NCI-H345 treated with DMSO at 0.1 percent for 48 hours (cell line): ENCODE data around the gene PNLDC1.
"Not testable (repeated sequence)": the region's sequence is repeated elsewhere in the genome, so short reads cannot be mapped to it uniquely, and the experiment has no call there.

ENCODE experiments used
- DNase-seq: peaks from one replicate; lab custom pipeline; 2025; ENCODE audit not compliant: unreplicated experiment; lab: John Stamatoyannopoulos, UW

The PNLDC1 gene

GRCh38 chr6:159844737-159845645 is 44.9 kb downstream of the PNLDC1 start:
- DNase-seq: no peak

DNA sequence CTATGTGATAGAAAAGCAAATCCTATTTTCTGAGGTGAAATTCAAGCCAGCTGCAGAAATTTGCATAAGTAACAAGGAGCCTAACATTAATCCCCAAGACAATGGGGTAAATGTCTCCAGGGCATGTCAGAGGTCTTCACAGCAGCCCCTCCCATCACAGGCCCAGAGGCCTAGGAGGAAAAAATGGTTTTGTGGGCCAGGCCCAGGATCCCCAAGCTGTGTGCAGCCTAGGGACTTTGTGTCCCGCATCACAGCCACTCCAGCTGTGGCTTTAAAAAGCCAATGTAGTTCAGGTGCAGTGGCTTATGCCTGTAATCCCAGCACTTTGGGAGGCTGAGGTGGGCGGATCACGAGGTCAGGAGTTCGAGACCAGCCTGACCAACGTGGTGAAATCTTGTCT is 48.5 kb downstream of the PNLDC1 start:
- DNase-seq: not testable (repeated sequence)

DNA sequence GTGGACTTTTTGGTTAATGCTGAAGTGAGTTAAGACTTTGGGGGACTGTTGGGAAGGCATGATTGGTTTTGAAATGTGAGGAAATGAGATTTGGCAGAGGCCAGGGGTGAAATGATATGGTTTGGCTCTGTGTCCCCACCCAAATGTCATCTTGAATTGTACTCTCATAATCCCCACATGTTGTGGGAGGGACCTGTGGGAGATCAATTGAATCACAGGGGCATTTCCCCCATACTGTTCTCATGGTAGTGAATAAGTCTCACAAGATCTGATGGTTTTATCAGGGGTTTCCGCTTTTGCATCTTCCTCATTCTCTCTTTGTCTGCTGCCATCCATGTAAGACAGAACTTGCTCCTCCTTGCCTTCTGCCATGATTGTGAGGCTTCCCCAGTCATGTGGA is 49.8 kb downstream of the PNLDC1 start:
- DNase-seq: not testable (repeated sequence)

GRCh38 chr6:159852877-159853276 is 52.8 kb downstream of the PNLDC1 start:
- DNase-seq: no peak

- DNase-seq: no peak
Measured at GRCh38 chr6:159853754-159854153, 53.7 kb downstream of the PNLDC1 start.

DNA sequence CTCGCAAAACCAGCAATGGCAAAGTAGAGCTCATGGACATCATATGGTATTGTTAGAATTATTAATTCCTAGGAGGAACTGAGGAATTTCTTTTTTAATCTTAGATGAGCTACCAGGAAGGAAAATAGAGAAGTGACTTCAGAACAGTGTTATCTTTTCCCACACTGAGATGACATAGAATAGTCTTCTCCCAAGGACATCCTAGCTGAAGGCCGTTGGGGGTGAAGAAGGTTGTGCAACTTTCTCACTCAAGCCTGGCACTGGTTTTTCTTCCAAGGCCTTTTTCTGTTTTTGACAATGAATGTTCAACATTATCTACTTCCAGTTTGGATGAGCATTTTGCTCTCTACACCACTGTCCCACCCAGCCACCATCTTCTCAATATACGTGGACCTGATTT is 54.9 kb downstream of the PNLDC1 start:
- no peak for DNase-seq

- no peak for DNase-seq
Measured at GRCh38 chr6:159858259-159858658, 58.2 kb downstream of the PNLDC1 start.

GRCh38 chr6:159860482-159860881 is 60.4 kb downstream of the PNLDC1 start:
- DNase-seq: no peak

DNA sequence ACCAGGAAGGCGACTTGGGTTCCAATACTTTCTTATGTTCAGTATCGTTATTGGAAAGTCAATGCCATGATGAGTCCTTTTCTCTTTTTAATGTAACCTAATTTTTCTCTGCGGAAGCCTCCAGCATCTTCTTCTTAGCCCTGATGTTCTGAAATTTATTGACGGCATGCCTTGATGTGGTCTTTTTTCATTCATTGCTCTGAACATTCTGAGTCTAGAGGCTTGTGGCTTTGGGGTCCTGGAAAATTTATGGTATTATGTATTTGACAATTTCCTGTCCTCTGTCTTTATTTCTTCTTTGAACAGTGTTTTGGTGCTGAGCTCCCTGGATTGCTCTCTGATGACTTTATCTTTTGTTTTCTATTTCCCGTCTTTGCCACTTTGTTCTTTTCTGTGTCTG is 62.0 kb downstream of the PNLDC1 start:
- no peak for DNase-seq

GRCh38 chr6:159863341-159863740 is 63.3 kb downstream of the PNLDC1 start:
- DNase-seq: peak; percentile 28

GRCh38 chr6:159865226-159865920 is 65.3 kb downstream of the PNLDC1 start:
- DNase-seq: no peak

- no peak for DNase-seq
Measured at GRCh38 chr6:159866286-159867247, 66.5 kb downstream of the PNLDC1 start.
